ENCODE measurements around the gene NAA15.

DNA sequence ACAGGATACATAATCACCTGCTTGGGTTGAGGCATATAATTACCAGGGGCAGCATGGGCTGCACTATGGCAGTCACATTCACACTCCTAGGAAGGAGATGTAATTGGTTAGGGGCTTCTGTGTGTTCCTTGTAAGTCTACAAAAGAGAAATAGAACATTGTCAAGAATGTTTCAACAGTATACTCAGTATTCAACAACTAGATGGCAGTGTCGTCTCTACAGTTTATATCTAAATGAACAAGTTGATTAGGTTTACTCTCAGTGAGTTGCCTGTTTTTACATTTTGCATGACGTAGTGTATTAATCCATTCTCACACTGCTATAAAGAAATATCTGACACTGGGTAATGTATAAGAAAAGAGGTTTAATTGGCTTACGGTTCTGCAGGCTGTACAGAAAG is 102.2 kb downstream of the NAA15 start:
- TF ChIP-seq POLR2A (IDR thresholded peaks at IDR 0.05; ENCODE audit: low read depth, low read length) = no peak
- TF ChIP-seq, protein P1, sequence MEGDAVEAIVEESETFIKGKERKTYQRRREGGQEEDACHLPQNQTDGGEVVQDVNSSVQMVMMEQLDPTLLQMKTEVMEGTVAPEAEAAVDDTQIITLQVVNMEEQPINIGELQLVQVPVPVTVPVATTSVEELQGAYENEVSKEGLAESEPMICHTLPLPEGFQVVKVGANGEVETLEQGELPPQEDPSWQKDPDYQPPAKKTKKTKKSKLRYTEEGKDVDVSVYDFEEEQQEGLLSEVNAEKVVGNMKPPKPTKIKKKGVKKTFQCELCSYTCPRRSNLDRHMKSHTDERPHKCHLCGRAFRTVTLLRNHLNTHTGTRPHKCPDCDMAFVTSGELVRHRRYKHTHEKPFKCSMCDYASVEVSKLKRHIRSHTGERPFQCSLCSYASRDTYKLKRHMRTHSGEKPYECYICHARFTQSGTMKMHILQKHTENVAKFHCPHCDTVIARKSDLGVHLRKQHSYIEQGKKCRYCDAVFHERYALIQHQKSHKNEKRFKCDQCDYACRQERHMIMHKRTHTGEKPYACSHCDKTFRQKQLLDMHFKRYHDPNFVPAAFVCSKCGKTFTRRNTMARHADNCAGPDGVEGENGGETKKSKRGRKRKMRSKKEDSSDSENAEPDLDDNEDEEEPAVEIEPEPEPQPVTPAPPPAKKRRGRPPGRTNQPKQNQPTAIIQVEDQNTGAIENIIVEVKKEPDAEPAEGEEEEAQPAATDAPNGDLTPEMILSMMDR (IDR thresholded peaks at IDR 0.05; ENCODE audit: extremely low read depth in 1 of 2, insufficient read depth in 1 of 2, low read depth in 1 of 2, low read length in 2 of 2) = no peak

Measured in endothelial cell of umbilical vein (primary cell).